Measurements from ENCODE around the gene CLCN5.

Gene CLCN5

DNA sequence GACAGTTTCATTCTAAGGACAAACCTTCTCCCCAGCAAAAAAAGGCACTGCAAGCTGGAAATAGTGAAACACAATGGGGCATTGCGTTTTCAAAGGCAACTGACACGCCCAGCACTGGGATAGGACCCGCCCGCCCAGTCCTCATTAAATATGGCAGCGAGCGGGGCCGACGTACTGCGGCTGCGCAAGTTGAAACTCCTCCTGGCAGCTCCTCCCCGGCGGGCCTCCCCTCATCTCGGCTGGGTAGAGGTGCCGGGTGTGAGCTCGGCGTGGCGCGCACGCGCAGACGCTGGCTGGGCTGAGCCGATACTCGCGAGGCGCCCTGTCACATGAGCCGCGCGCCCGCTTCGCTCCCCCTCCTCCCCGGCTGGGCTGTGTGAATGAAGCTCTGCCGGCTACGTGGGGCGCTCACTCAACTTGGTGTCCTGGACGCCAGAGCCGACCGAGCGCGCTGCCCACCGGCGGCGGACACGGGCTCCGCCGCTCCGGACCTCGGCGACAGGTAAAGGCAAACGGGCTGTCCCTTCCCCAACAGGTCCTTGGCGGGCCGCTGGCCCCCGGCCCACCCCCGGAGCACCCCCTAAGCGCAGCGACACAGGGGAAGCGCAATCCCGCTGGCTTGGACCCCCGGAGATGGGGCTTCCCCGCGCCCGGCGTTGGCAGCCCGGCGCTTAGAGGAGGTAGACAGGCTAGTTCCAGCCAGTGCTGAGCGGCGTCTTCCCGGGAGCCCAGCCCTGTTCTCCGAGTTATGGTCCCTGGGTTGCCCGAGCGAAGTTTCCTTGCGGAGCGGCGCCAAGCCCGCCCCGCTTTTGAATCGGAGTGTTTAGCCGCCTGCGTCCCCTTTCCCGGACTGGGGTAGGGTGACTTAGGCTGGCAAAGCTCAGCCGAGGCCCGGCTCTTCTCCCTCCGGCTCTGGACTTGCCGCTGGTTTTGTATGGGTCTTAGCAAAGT is at the start of gene CLCN5:
TSS of gene CLCN5 (plus strand) at position 306 of the 951 bp plus-strand sequence. CDS start 2,703 bp downstream, outside the sequence.
- DNase-seq (ENCODE audit: low spot score) = peak; percentile 91

DNA sequence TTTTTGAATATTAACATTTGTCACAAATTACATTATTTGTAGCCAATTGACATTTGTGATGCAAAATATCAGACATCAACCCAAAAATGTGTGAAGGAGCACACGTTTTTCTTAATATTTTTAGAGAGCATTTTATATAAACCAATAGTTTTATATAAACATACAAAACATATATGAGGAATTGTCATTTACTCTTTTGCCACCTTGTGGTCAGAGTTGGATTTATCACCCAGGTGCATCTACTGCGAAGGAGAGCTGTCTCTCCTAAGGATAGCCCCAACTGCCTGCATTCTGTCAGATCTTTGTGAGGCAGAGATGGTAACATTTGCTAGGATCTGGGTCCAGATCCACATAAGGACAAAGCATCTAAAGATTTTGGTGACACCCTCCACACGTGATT is 45.6 kb upstream of the CLCN5 start:
- DNase-seq (ENCODE audit: low spot score) = peak; percentile 14

GRCh38 chrX:49877397-49878101 is 44.8 kb upstream of the CLCN5 start:
- no peak for DNase-seq (ENCODE audit: low spot score)

- peak; percentile 11 for DNase-seq (ENCODE audit: low spot score)
These were observed 44.1 kb upstream of the CLCN5 start for GRCh38 chrX:49878128-49878833.

- peak; percentile 85 for DNase-seq (ENCODE audit: low spot score)
These were observed 43.4 kb upstream of the CLCN5 start, which contains the start of gene USP27X for GRCh38 chrX:49878834-49879655. USP27X (plus strand) TSS chrX:49879484; CDS start chrX:49880308, 824 bp downstream.

DNA sequence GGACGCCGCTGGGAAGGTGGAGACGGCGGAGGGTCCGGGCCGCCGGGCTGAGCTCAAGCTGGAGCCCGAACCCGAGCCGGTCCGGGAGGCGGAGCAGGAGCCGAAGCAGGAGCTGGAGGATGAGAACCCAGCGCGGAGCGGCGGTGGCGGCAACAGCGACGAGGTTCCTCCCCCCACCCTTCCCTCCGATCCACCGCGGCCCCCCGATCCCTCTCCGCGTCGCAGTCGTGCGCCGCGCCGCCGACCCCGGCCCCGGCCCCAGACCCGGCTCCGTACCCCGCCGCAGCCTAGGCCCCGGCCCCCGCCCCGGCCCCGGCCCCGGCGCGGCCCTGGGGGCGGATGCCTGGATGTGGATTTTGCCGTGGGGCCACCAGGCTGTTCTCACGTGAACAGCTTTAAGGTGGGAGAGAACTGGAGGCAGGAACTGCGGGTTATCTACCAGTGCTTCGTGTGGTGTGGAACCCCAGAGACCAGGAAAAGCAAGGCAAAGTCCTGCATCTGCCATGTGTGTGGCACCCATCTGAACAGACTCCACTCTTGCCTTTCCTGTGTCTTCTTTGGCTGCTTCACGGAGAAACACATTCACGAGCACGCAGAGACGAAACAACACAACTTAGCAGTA is 42.6 kb upstream of the CLCN5 start:
- no peak for DNase-seq (ENCODE audit: low spot score)

DNA sequence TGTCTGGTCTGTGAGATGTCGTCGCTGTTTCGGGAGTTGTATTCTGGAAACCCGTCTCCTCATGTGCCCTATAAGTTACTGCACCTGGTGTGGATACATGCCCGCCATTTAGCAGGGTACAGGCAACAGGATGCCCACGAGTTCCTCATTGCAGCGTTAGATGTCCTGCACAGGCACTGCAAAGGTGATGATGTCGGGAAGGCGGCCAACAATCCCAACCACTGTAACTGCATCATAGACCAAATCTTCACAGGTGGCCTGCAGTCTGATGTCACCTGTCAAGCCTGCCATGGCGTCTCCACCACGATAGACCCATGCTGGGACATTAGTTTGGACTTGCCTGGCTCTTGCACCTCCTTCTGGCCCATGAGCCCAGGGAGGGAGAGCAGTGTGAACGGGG is 41.7 kb upstream of the CLCN5 start:
- no peak for DNase-seq (ENCODE audit: low spot score)

DNA sequence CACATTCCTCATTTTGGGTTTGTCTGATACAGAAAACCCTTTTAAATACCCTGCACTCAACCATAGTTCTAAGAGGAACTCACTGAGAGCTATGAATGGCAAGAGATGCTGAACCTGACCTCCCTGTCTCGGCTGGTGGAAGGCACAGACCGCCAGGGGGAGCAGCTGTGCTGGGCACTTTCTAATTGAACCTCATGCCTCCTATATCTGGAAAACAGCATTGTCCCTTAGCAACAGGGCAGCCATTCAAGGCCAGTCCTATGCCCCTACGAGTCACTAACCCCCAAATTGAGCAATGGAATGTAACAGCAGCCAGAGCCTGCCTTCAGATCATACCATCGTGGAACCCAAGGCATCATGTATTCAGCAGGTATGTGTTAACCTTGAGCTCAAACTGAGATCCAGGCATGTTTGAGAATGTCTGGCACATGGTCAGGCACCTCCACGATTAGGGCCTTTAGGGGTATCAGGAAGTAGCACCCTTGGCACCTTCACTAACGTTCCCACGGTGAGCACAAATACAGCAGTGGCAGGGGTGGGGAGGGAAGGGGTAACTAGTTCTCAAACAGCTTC is 38.0 kb upstream of the CLCN5 start:
- DNase-seq (ENCODE audit: low spot score) = peak; percentile 6

- no peak for DNase-seq (ENCODE audit: low spot score)
These were observed 29.9 kb upstream of the CLCN5 start for GRCh38 chrX:49892542-49892941.

GRCh38 chrX:49896951-49897350 is 25.4 kb upstream of the CLCN5 start:
- no peak for DNase-seq (ENCODE audit: low spot score)

- no peak for DNase-seq (ENCODE audit: low spot score)
These were observed 21.3 kb upstream of the CLCN5 start for GRCh38 chrX:49901048-49901447.

GRCh38 chrX:49910344-49910743 is 12.1 kb upstream of the CLCN5 start:
- no peak for DNase-seq (ENCODE audit: low spot score)

GRCh38 chrX:49912086-49912485 is 10.3 kb upstream of the CLCN5 start:
- DNase-seq (ENCODE audit: low spot score) = no peak

DNA sequence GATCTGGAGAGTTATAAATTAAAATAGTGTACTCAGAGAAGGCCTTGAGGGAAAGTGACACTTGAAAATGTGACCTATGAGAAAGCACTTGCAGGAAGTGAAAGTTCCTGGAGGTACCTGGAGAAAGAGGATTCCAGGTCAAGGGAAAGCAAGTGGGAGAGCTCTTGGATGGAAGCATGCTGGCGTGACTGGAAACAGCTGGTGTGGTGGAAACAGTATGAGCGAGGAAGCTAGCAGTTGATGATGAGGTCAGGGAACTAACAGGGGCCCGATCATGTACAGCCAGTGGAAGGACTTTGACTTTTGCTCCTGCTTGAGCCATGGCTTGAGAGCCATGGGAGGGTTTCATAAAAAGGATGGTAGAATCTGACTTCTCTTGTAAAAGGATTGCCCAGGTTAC is 9.5 kb upstream of the CLCN5 start:
- DNase-seq (ENCODE audit: low spot score) = no peak

DNA sequence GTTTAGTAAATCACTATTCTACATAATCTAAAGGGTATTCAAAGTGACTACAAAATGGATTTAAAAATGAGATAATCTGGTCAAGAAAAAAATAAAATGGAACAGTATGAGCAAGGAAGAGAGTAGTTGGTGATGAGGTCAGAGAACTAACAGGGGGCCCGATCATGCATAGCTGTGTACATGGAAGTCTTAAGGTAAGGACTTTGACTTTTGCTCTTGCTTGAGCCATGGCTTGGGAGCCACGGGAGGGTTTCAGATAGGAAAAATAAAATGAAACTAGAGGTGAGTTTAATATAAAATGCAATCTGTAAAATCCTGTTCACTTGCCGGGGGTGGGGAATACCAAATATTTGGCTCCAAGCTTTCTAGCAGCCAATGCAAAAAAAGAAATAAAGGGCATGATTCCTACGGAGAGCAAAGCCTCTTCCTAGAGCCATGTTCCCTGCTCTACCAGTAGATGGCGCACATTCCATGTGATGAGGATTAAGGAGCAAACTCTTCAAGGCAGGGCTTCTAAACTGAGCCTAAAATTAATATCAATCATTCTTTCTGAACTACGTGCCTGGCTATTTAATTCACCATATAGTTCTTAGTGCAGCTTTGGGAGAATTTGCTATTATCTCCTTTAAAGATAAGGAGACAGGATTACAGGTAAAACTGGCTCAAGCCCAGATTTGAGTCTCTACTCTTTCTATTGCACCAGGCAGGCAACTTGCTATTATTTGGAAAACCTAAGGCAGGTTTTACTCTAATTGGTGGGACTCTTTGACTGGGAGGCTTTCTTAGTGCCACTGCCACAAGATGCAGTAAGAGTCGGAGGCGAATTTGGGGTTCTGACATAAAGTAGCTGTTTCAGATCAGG is 6.8 kb upstream of the CLCN5 start:
- DNase-seq (ENCODE audit: low spot score) = peak; percentile 18

DNA sequence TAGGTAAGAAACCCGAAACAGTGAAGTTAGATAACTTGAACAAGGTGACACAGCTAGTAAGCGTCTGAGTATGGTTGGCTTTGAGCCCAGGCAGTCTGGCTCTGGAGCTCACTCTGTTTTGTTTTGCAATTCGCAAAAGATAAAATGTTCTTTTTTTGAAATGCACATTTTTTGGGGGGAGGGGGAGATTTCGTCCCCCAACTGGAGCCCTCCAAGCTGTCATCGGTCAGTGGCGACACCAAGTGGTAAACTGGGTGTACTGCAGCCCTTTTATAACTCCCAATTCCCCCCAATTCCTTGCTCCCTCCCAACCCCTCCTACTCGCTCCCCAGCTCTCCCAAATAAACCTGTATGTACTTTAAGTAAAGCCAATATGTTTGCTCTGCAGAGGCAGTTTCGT is 2.8 kb upstream of the CLCN5 start:
- DNase-seq (ENCODE audit: low spot score) = no peak

GRCh38 chrX:49921109-49921508 is 1.3 kb upstream of the CLCN5 start:
- no peak for DNase-seq (ENCODE audit: low spot score)

DNA sequence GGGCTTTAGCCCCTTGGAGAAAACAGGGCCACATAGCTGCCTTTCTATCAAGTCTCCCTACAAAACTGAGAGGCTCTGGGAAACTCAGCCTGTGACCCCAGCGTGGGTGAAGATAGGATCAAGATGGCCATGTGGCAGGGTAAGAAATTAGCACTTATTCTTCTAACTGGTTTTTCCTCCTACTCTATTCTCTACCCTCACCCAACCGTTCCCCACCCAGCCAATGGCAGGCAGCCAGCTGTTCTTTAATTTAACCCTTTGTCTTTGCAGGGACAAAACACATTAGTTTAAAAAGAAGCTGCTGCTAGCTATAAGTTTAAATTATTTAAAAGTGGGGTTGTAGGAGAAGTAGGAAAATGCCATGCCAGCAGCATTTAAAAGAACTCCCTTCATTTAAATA is 2.8 kb downstream of the CLCN5 start:
- DNase-seq (ENCODE audit: low spot score) = no peak

DNA sequence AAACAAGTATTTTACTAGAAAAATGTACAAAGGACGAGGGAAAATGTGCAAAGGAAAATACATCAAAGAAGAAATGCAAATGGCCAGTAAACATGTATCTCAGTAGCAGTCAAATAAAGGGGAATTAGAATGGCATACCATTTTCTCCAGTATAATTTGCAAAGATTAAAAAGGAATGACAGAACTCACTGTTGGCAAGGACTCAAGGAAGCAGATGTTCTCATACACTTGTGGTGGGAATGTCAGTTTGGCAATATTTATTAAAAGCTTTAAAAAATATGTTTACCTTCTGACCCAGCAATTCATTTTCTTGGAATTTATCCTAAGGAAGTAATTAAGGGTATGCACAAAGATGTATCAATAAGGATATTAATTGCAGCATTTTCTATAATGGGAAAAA is 7.6 kb downstream of the CLCN5 start:
- DNase-seq (ENCODE audit: low spot score) = no peak

- DNase-seq (ENCODE audit: low spot score) = no peak
These were observed 10.4 kb downstream of the CLCN5 start for GRCh38 chrX:49932791-49933190.
